Psoas muscle (tissue), 8 donors: ENCODE results near the gene PRPF40A. TPM values are rescaled to one million over a fixed set of nuclear protein-coding genes. Genes with fewer than 3 reads are reported as not detected.

Source experiments
- ATAC-seq, 4 donors: fragments of 200-7000 bp; cut with Tn5 transposase; one replicate each; pipeline ENCODE4 v1.9.1; 2020; ENCODE audit warnings: moderate library complexity in 3 of 4, mild to moderate bottlenecking in 2 of 4
- DNase-seq, 2 donors: peaks; one replicate each; pipeline ENCODE4 v3.0.0-alpha.2; 2020
- H3K27ac ChIP-seq: fragments of 200-600 bp; one replicate; pipeline ENCODE4 v1.8.0; 2022
- H3K27me3 ChIP-seq, 3 donors: fragments of 200-600 bp in 1 of 3; one replicate each; pipeline versions ENCODE4 v1.6.1 to v1.8.0; 2013 to 2022; ENCODE audit warnings: low read length in 2 of 3, mild to moderate bottlenecking in 2 of 3, moderate library complexity in 1 of 3; ENCODE audit not compliant: insufficient read depth in 3 of 3
- H3K36me3 ChIP-seq, 2 donors: fragments of 200-600 bp in 1 of 2; one replicate each; pipeline versions ENCODE4 v1.6.1 to v1.8.0; 2013 to 2022; ENCODE audit warnings: low read depth in 1 of 2, mild to moderate bottlenecking in 1 of 2, moderate library complexity in 1 of 2; ENCODE audit not compliant: insufficient read depth in 1 of 2
- H3K4me1 ChIP-seq: fragments of 200-600 bp; one replicate; pipeline ENCODE4 v1.8.0; 2022
- H3K4me3 ChIP-seq: fragments of 200-600 bp; one replicate; pipeline ENCODE4 v1.8.0; 2022; ENCODE audit warnings: mild to moderate bottlenecking
- H3K9me3 ChIP-seq: fragments of 200-600 bp; one replicate; pipeline ENCODE4 v1.8.0; 2022
- CTCF ChIP-seq: fragments of 200-600 bp; IDR thresholded peaks from one replicate; pipeline ENCODE4 v1.8.0; 2022; ENCODE audit warnings: antibody characterized with exemption
- WGBS, 3 donors: extraction: QIAGEN DNeasy Blood & Tissue Kit; methylation state at CpG; one replicate each; pipeline versions ENCODE4 v1.1.6 to v1.1.7; 2013; 5-methylcytosine and 5-hydroxymethylcytosine counted together
- intact Hi-C, 2 donors: fragments of 100-400 bp; cut with DNase I; formaldehyde crosslinking; loops; one replicate each; pipeline versions ENCODE4 v1.11.0 to v1.14.2; 2022
- polyA plus RNA-seq, 3 donors: library from polyadenylated mRNA; stranded (reverse); fragments of 200-250 nt; gene quantifications; one replicate each; pipeline ENCODE4 v1.2.3, GENCODE V29; 2013
- total RNA-seq, 4 donors: library from RNA; stranded (reverse); fragmentation: NEBNext Ultra II Directional in 2 of 4; extraction: Animal tissue kit (Norgen Biotek cat#: 25700) in 2 of 4; gene quantifications; one replicate each; pipeline versions ENCODE4 v1.2.1 to v1.2.4, GENCODE V29; 2021 to 2023
- donor health status: healthy with polysubstance abuse.
- donor health status: DM: no; HTN: no; CAD: no; lungs with moderate emphysema.
- donor health status: Bipolar disorder and iron deficiency.
- donor health status: healthy.
- donor health status: DM: yes; HTN: yes; CAD: no.
- donor health status: DM: no; HTN: no; CAD: no.
- donor health status: DM: no; HTN: no; CAD: no.
- donor health status: DM: yes; HTN: yes; CAD: no.

Gene PRPF40A
- total and polyA plus RNA-seq, 7 donors = 19.6 to 53.7 (median 39.6) TPM

- no peak for ATAC-seq
- H3K36me3 ChIP-seq = peaks cover 5 to 98% of the 10 kb centered on the region in 2 donors
Measured at GRCh38 chr2:152664725-152665124, 52.5 kb downstream of the PRPF40A start.

DNA sequence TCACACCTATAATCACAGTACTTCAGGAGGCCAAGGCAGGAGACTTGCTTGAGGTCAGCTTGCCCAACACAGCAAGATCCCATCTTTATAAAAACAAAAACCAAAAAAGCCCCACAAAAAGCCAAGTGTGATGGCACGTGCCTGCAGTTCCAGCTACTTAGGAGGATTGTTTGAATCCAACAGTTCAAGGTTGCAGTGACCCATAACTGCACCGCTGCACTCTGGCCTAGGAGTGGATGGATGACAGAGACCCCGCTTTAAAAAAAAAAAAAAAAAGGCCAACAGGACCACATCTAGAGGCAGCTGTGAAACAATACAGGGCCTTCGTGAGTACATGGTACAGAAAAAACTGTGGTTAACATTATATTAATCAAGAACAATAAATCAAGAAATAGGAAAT lies 56.2 kb downstream of the PRPF40A start:
- no peak overlapping the region for H3K4me3 ChIP-seq
- H3K27me3 ChIP-seq = no peaks in the 10 kb centered on the region
- 91 to 96% (median 95%) methylated on average over 4 of the region's 4 CpGs for WGBS, 3 donors
- H3K27ac ChIP-seq = no peak overlapping the region
- intact Hi-C loops = no loop called here
- TF ChIP-seq CTCF = no peak
- ATAC-seq (no peak), DNase-seq (no peak)
- no peaks in the 10 kb centered on the region for H3K9me3 ChIP-seq
- peaks cover 6 to 98% of the 10 kb centered on the region in 2 donors for H3K36me3 ChIP-seq
- no peaks in the 10 kb centered on the region for H3K4me1 ChIP-seq

More at GRCh38 chr2:152664725-152665124, 52.5 kb downstream of the PRPF40A start:
- DNase-seq = no peak
- intact Hi-C loops = no loop called here
- 86 to 88% (median 86%) methylated on average over 7 of the region's 7 CpGs for WGBS, 3 donors
- Histone ChIP-seq H3K27me3 (no peaks in the 10 kb centered on the region), H3K4me3 (no peak overlapping the region), H3K27ac (no peak overlapping the region), H3K4me1 (no peaks in the 10 kb centered on the region), H3K9me3 (no peaks in the 10 kb centered on the region)
- no peak for TF ChIP-seq CTCF

DNA sequence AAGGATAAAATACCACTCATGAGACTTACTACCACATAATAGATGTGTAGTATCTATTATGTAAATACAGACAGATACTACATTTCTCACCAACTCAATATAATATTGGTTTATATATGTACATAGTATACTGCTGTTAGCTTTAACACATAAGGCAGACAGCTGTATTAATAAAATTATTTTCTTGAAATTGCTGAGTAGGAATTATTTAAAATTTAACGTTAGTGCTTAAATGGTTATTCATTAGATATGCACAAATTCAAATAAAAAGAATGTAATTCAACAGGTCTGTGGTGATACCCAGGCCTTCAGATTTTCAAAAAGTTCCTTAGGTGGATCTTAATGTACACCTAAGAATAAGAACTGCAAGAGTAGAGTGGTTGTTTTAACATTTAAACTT lies 59.0 kb downstream of the PRPF40A start:
- DNase-seq = no peak
- no peak for TF ChIP-seq CTCF
- H3K36me3 ChIP-seq = peaks cover 3 to 98% of the 10 kb centered on the region in 2 donors
- intact Hi-C loops = no loop called here
- H3K4me1 ChIP-seq = no peaks in the 10 kb centered on the region
- 74 to 83% (median 79%) methylated on average over 1 of the region's 1 CpG for WGBS, 3 donors
- no peak overlapping the region for H3K4me3 ChIP-seq
- no peaks in the 10 kb centered on the region for H3K27me3 ChIP-seq
- no peak for ATAC-seq
- no peaks in the 10 kb centered on the region for H3K9me3 ChIP-seq
- H3K27ac ChIP-seq = no peak overlapping the region

GRCh38 chr2:152657043-152657442 lies 60.2 kb downstream of the PRPF40A start:
- ATAC-seq (no peak), DNase-seq (no peak)
- no peaks in the 10 kb centered on the region for H3K27me3 ChIP-seq
- intact Hi-C loops = no loop called here
- TF ChIP-seq CTCF = no peak
- H3K4me1 ChIP-seq = no peaks in the 10 kb centered on the region
- no peak overlapping the region for H3K27ac ChIP-seq
- H3K36me3 ChIP-seq = peaks cover 3 to 91% of the 10 kb centered on the region in 2 donors
- H3K4me3 ChIP-seq = no peak overlapping the region
- H3K9me3 ChIP-seq = no peaks in the 10 kb centered on the region
- 78 to 85% (median 84%) methylated on average over 4 of the region's 4 CpGs for WGBS, 3 donors

- no peaks in the 10 kb centered on the region for H3K9me3 ChIP-seq
- H3K4me3 ChIP-seq = no peak overlapping the region
- H3K36me3 ChIP-seq = peaks cover 3 to 82% of the 10 kb centered on the region in 2 donors
- no peaks in the 10 kb centered on the region for H3K27me3 ChIP-seq
- no peaks in the 10 kb centered on the region for H3K4me1 ChIP-seq
- H3K27ac ChIP-seq = no peak overlapping the region
- DNase-seq (no peak), ATAC-seq (no peak)
- 84 to 89% (median 86%) methylated on average over 1 of the region's 1 CpG for WGBS, 3 donors
- intact Hi-C loops = no loop called here
- no peak for TF ChIP-seq CTCF
Measured at GRCh38 chr2:152655880-152656279, 61.4 kb downstream of the PRPF40A start.
